SK-N-SH (cell line): Measurements from ENCODE around the gene FBXO21.

Experiments used
- FOXM1 ChIP-seq: IDR thresholded peaks from 2 replicates; pipeline ENCODE4 v1.4.0; 2012; ENCODE audit warnings: low read depth, mild to moderate bottlenecking
- MAX ChIP-seq: IDR thresholded peaks from 2 replicates; pipeline ENCODE4 v1.4.0; 2012; ENCODE audit warnings: low read depth
- TF ChIP-seq, protein P1 (sequence below): fragments of 150-350 bp; IDR thresholded peaks from 2 replicates; pipeline ENCODE4 v1.6.1; 2016; ENCODE audit warnings: mild to moderate bottlenecking, low read depth, low read length

GRCh38 chr12:117144599-117144998 is 45.7 kb downstream of the FBXO21 start:
- TF ChIP-seq MAX, result no peak
- TF ChIP-seq, protein P1, sequence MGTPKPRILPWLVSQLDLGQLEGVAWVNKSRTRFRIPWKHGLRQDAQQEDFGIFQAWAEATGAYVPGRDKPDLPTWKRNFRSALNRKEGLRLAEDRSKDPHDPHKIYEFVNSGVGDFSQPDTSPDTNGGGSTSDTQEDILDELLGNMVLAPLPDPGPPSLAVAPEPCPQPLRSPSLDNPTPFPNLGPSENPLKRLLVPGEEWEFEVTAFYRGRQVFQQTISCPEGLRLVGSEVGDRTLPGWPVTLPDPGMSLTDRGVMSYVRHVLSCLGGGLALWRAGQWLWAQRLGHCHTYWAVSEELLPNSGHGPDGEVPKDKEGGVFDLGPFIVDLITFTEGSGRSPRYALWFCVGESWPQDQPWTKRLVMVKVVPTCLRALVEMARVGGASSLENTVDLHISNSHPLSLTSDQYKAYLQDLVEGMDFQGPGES, result no peak
- no peak for TF ChIP-seq FOXM1
